ENCODE measurements around the gene LOC128125822. TPM values are rescaled to one million over a fixed set of nuclear protein-coding genes. Genes with fewer than 3 reads are reported as not detected.

The LOC128125822 gene

GRCh38 chr6:63615590-63615989 lies 43.3 kb downstream of the LOC128125822 start (continued):
- TF ChIP-seq ZNF687 (IDR thresholded peaks at IDR 0.05) (no peak), ZNF384 (IDR thresholded peaks at IDR 0.05; ENCODE audit: borderline replicate concordance, low read depth, low read length) (no peak), BCL11A (IDR thresholded peaks at IDR 0.05; ENCODE audit: low read depth, low read length) (no peak), TCF3 (IDR thresholded peaks at IDR 0.05; ENCODE audit: borderline replicate concordance, insufficient read depth, low read depth, low read length) (no peak), HDAC6 (IDR thresholded peaks at IDR 0.05; ENCODE audit: unreplicated experiment) (no peak)

Small RNA genes within 50 kb of the gene (small RNA-seq; reads per million reads assigned to genes)
- not detected for gene AL513043.1

Other genes with a start within 250 kb of the LOC128125822 start
- gene PTP4A1, start within 50 bp of the LOC128125822 start, total RNA-seq (2014; rRNA removed): 14.0 and 18.3 TPM in 2 replicates
- gene PTP4A1, start within 50 bp of the LOC128125822 start, total RNA-seq (2014; rRNA removed; fragmentation: Illumina TruSeq; extraction: Trizol): 9.4 and 12.0 TPM in 2 replicates
- 67.4 and 70.1 TPM in 2 replicates for gene PTP4A1, start within 50 bp of the LOC128125822 start, total RNA-seq (2021)
- gene PTP4A1, start within 50 bp of the LOC128125822 start, polyA plus RNA-seq (2011; rRNA removed): 25.4 and 32.3 TPM in 2 replicates
- gene PTP4A1, start within 50 bp of the LOC128125822 start, polyA plus RNA-seq (2014; fragmentation: Illumina TruSeq; extraction: Trizol): 79.3 and 104 TPM in 2 replicates
- gene PTP4A1, start within 50 bp of the LOC128125822 start, polyA plus RNA-seq (2014; fragmentation: Nextera tagmentation; extraction: Ambion mirVana): not detected
- gene PTP4A1, start within 50 bp of the LOC128125822 start, polyA plus RNA-seq (2014; rRNA removed): 8.5 and 10.5 TPM in 2 replicates
- 100 to 1,000 TPM; 171 to 190 TPM for gene PTP4A1, start within 50 bp of the LOC128125822 start, polyA plus RNA-seq (2016; fragmentation: Nextera tagmentation; extraction: Ambion mirVana)
- 38.2 and 43.6 TPM in 2 replicates for gene PHF3, start 63.3 kb downstream of the LOC128125822 start, total RNA-seq (2014; rRNA removed)
- 59.3 and 61.5 TPM in 2 replicates for gene PHF3, start 63.3 kb downstream of the LOC128125822 start, total RNA-seq (2014; rRNA removed; fragmentation: Illumina TruSeq; extraction: Trizol)
- gene PHF3, start 63.3 kb downstream of the LOC128125822 start, total RNA-seq (2021): 39.4 and 41.1 TPM in 2 replicates
- 29.0 and 48.5 TPM in 2 replicates for gene PHF3, start 63.3 kb downstream of the LOC128125822 start, polyA plus RNA-seq (2011; rRNA removed)
- 34.3 and 42.9 TPM in 2 replicates for gene PHF3, start 63.3 kb downstream of the LOC128125822 start, polyA plus RNA-seq (2014; fragmentation: Illumina TruSeq; extraction: Trizol)
- gene PHF3, start 63.3 kb downstream of the LOC128125822 start, polyA plus RNA-seq (2014; fragmentation: Nextera tagmentation; extraction: Ambion mirVana): 1 to 10 TPM; 8.3 to 9.5 TPM
- 17.2 and 18.6 TPM in 2 replicates for gene PHF3, start 63.3 kb downstream of the LOC128125822 start, polyA plus RNA-seq (2014; rRNA removed)
- gene PHF3, start 63.3 kb downstream of the LOC128125822 start, polyA plus RNA-seq (2016; fragmentation: Nextera tagmentation; extraction: Ambion mirVana): 10 to 100 TPM; 18.2 to 24.2 TPM

Measured in GM12878 (cell line).